HG03520 (cell line): ENCODE data around the gene SYTL2.
"Not testable (repeated sequence)": the region's sequence is repeated elsewhere in the genome, so short reads cannot be mapped to it uniquely, and the experiment has no call there.

Source experiments
- ATAC-seq: cut with Tn5 transposase; IDR thresholded peaks from one replicate; pipeline ENCODE4 v1.9.1; 2021; ENCODE audit warnings: mild to moderate bottlenecking, moderate library complexity; ENCODE audit not compliant: unreplicated experiment

The SYTL2 gene

GRCh38 chr11:85663753-85664614 lies 147.0 kb downstream of the SYTL2 start:
- ATAC-seq = peak; percentile 59

- no peak for ATAC-seq
These were observed 147.7 kb downstream of the SYTL2 start for GRCh38 chr11:85663080-85663752.

DNA sequence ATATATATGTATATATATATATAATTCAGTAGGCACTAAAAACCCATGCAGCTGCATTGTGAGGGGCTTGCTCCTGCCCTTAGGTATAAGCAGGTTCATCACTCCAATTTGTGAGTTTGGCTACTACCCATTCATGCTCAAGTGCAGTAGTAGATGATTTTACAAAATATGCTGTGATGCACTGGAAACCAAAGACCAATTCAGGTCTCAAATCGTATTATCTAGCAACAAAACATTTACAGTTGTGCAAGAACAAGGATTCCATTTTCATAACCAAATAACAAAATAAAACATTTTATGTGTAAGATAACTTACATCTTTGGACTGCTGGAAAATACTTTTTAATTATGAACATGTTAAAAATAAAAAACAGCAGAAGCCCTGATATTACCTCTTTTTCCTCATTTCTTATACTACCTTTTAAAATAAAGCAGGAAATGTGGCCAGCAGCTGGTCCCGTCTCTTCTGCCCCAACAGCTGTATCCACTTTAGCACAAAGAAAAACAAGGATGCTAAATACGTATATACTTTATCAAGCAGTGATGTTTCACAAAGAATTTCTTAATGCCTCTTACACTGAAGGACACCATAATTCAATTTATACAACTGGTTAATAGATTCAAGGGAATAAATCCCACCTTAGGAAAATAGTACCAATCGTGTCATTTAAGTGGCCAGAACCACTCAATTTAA lies 148.8 kb downstream of the SYTL2 start:
- ATAC-seq = no peak

DNA sequence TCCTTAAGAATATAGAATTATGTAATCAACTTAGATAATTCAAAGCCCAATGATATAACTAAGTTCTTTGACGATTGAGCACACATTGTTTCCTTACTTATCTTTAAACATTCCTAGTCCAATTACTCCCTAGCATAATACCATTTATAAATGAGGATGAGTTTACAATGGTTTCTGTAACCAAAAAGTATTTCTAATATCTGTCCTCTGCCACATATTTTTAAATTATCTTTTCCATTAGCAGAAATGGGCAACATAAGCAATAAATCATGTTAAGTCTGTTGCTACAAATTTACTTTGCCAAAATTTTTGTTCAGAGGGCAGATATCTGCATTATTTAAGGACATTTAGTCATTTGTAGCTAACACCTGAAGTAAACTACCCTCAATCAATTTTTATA lies 152.8 kb downstream of the SYTL2 start:
- no peak for ATAC-seq

DNA sequence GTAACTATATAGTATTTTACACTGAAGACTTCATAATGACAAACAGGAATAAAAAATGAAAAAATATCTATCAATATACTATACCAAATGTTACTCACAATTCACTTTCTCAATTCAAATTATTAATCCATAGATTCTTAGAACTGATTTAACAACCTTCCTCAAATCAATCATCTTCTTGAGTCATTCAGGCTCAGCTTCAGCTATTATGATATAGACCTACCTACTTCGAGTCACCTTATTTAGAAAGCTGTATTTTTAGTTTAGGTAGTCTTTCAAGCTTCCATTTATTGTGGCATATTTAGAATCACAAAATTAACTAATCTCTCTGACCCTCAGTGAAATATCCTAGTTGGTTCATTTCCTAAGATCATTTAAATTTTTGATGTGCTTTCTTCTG lies 154.2 kb downstream of the SYTL2 start:
- ATAC-seq = no peak

DNA sequence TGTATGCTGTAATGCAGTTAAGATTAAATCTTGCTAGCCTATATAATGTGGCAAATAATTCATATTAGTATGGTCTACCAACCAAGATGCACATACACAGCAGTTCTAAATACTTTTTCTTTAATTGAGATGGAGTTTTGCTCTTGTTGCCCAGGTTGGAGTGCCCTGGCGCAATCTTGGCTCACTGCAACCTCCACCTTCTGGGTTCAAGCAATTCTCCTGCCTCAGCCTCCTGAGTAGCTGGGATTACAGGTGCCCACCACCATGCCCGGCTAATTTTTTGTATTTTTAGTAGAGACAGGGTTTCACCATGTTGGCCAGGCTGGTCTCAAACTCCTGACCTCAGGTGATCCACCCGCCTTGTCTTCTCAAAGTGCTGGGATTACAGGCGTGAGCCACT lies 156.6 kb downstream of the SYTL2 start:
- ATAC-seq = not testable (repeated sequence)

DNA sequence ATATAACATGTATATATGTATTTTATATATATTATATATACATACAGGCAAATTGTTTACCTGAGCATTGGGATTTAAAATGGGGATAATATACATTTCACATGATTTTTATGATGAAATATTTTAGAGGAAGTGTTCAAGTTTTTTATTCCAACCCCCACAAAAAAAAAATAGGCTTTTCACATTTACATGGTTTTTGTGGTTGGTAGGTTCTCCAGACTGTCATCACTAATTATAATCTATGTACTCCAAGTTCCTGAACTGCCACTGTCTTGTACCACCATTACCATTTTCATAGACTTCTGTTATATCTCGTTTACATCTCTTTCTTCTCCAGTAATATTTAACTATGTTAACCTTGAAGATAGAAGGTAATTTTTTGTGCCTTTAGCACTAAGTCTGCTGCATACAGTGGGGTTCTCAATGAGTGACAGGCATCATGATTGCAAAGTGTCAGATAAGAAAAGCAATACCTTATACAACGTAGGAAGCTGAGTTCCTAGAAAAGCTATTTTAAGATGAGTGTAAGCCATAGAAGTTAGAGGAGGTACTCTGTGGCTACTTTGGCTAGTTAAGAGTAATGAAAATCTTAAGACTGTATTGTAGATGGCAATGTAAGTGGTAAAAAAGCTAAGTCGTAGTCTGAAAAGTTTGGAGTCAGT lies 158.0 kb downstream of the SYTL2 start:
- ATAC-seq = no peak

DNA sequence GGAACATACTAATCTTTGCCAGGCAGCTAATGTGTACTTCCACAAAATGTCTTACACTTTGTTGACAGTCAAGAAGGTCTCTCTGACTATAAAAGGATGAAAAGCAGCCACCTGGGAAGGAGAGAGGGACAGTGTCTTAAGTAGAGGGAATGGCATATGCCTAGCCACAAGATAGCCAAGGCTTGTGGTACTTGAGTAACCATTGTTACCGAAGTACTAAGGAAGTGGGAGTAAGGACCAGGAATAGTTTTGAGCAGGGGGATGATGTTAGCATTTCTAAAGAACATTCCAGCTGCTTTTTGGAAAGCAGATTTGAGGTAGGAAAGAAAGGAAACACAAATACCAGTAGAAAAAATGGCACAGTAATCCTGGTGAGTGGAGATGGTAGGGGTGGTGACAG lies 159.8 kb downstream of the SYTL2 start:
- no peak for ATAC-seq

DNA sequence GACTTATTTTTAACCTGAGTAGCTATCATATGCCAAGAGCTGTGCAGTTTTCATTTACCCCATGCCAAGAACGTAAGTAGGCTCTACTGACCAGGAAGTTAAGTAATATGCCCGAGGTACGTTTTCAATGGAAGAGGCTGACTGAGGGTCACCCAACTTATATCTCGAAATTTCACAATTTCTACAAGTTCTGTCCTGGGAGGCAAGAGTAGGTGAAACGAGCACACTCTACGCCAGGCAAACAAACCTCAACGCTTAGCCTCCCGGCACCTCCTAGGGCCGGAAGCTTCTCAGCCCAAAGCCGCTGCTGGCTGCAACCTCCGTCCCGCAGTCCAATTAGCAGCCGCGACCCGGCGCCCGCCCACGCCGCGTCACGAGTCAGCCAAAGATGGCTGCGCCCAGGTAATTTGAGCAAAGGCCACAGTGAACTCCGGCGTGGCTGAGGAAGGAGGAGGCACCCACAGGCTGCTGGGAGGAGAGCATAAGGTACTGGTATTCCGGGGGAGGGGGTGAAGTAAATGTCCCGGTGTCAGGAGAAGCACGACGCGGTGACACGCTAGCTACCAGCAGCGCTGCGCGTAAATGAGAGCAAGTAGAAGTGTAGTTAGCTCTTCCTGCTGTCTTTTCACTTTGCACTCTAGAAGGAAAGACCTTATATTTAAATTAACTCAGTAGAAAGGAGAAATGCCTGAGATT lies 163.2 kb downstream of the SYTL2 start, which contains the start of gene TMEM126A:
Gene TMEM126A (plus strand): TSS at position 364 of the 696 bp plus-strand sequence. CDS start 2,289 bp downstream, outside the sequence.
- ATAC-seq = peak; percentile 98

GRCh38 chr11:85647078-85647477 lies 163.9 kb downstream of the SYTL2 start:
- no peak for ATAC-seq
